A673 (cell line): ENCODE data around the gene C3orf49. TPM values are rescaled to one million over a fixed set of nuclear protein-coding genes. Genes with fewer than 3 reads are reported as not detected.
A peak's percentile ranks its signal among the peaks of the same experiment; 100 is the strongest.

Experiments
- BruUV-seq: library from RNA; stranded (reverse); fragments of 400-500 nt; replicated peaks from 2 replicates; lab custom pipeline; 2021; lab: Mats Ljungman, UMichigan
- CTCF ChIA-PET: fragments of 300-600 bp; sonication (Branson Sonifier 250); formaldehyde crosslinking; loops from one replicate; lab custom pipeline; 2022; ENCODE audit warnings: antibody characterized with exemption; lab: Charles Lee
- POLR2A ChIA-PET: fragments of 300-600 bp; sonication (Branson Sonifier 250); formaldehyde crosslinking; loops from one replicate; lab custom pipeline; 2022; ENCODE audit warnings: antibody characterized with exemption; ENCODE audit not compliant: low non-redundant PET; lab: Charles Lee
- DNase-seq: peaks from one replicate; pipeline ENCODE4 v3.0.0-alpha.2; 2015; ENCODE audit warnings: low spot score
- H3K27ac ChIP-seq: fragments of 200-600 bp; sonication (generic); 2 replicates; pipeline ENCODE4 v1.5.1; 2016; ENCODE audit warnings: mixed run types, low read depth, mild to moderate bottlenecking, mixed read lengths, antibody characterized with exemption, low read length; ENCODE audit not compliant: poor library complexity, severe bottlenecking
- H3K27me3 ChIP-seq: fragments of 200-600 bp; sonication (generic); replicated peaks from 2 replicates; pipeline ENCODE4 v1.6.1; 2017; ENCODE audit warnings: mixed run types, low read depth, mild to moderate bottlenecking, mixed read lengths, antibody characterized with exemption, low read length; ENCODE audit not compliant: insufficient read depth, poor library complexity
- H3K36me3 ChIP-seq: fragments of 200-600 bp; sonication (generic); 2 replicates; pipeline ENCODE4 v1.6.1; 2016; ENCODE audit warnings: mixed run types, mild to moderate bottlenecking, mixed read lengths, antibody characterized with exemption, low read length; ENCODE audit not compliant: insufficient read depth, poor library complexity, severe bottlenecking
- H3K4me1 ChIP-seq: fragments of 200-600 bp; sonication (generic); 2 replicates; pipeline ENCODE4 v1.6.1; 2017; ENCODE audit warnings: mixed run types, mild to moderate bottlenecking, mixed read lengths, antibody characterized with exemption, low read length; ENCODE audit not compliant: insufficient read depth, poor library complexity, severe bottlenecking
- H3K4me3 ChIP-seq: fragments of 200-600 bp; sonication (generic); 2 replicates; pipeline ENCODE4 v1.5.1; 2016; ENCODE audit warnings: low read depth, mixed run types, mild to moderate bottlenecking, mixed read lengths, low read length; ENCODE audit not compliant: poor library complexity, severe bottlenecking
- H3K9me3 ChIP-seq: fragments of 200-600 bp; sonication (generic); 2 replicates; pipeline ENCODE4 v1.6.1; 2016; ENCODE audit warnings: mixed run types, low read depth, mild to moderate bottlenecking, mixed read lengths, antibody characterized with exemption, low read length; ENCODE audit not compliant: poor library complexity, severe bottlenecking
- CTCF ChIP-seq: fragments of 300-800, 200-600 bp; sonication (generic); conservative IDR thresholded peaks from 2 replicates; pipeline ENCODE4 v1.5.1; 2017; ENCODE audit warnings: low read depth, mild to moderate bottlenecking, antibody characterized with exemption, low read length, moderate library complexity, mixed read lengths
- EZH2 ChIP-seq: fragments of 200-600 bp; sonication (generic); IDR thresholded peaks from 2 replicates; pipeline ENCODE4 v1.6.1; 2017; ENCODE audit warnings: borderline replicate concordance, low read depth, mild to moderate bottlenecking, mixed read lengths, antibody characterized with exemption, low read length; ENCODE audit not compliant: poor library complexity, severe bottlenecking
- intact Hi-C: fragments of 100-400 bp; cut with micrococcal nuclease; formaldehyde crosslinking; loops from one replicate; pipeline ENCODE4 v1.10.0; 2022; ENCODE audit not compliant: unreplicated experiment
- total RNA-seq: library from RNA; stranded (reverse); gene quantifications from 2 replicates; pipeline ENCODE4 v1.2.3, GENCODE V29; 2021

The C3orf49 gene
- total RNA-seq, 1 experiment from 2014 or later: not detected

GRCh38 chr3:63791974-63792373 is 27.1 kb upstream of the C3orf49 start:
- Histone ChIP-seq H3K9me3 (no peaks in the 10 kb centered on the region), H3K36me3 (no peaks in the 10 kb centered on the region), H3K27ac (no peak overlapping the region), H3K4me3 (no peak overlapping the region), H3K4me1 (no peaks in the 10 kb centered on the region), H3K27me3 (no peaks in the 10 kb centered on the region)
- peak; percentile 12 for DNase-seq
- ChIA-PET POLR2A (no interaction called here), CTCF (no interaction called here)
- TF ChIP-seq EZH2 (no peak), CTCF (peak; percentile 35; the same call in 1 of the 2 replicates)
- intact Hi-C loops: loop anchor here (2.0 kb wide), 1 partner anchor 441 kb away; no protein-coding TSS in a partner anchor
- BruUV-seq: no TSS peak

- intact Hi-C loops: no loop called here
- H3K36me3 ChIP-seq: no peaks in the 10 kb centered on the region
- H3K27me3 ChIP-seq: no peaks in the 10 kb centered on the region
- no peak for DNase-seq
- no peak for TF ChIP-seq EZH2
- no peak for TF ChIP-seq CTCF
- H3K27ac ChIP-seq: no peak overlapping the region
- H3K4me1 ChIP-seq: no peaks in the 10 kb centered on the region
- no peak overlapping the region for H3K4me3 ChIP-seq
- ChIA-PET CTCF (no interaction called here), POLR2A (no interaction called here)
- no TSS peak for BruUV-seq
- no peaks in the 10 kb centered on the region for H3K9me3 ChIP-seq
Observed at GRCh38 chr3:63795438-63795837, 23.7 kb upstream of the C3orf49 start.

GRCh38 chr3:63798544-63798943 is 20.6 kb upstream of the C3orf49 start:
- POLR2A ChIA-PET: no interaction called here
- Histone ChIP-seq H3K4me3 (no peak overlapping the region), H3K27ac (no peak overlapping the region), H3K9me3 (no peaks in the 10 kb centered on the region), H3K36me3 (no peaks in the 10 kb centered on the region), H3K27me3 (no peaks in the 10 kb centered on the region), H3K4me1 (no peaks in the 10 kb centered on the region)
- intact Hi-C loops: no loop called here
- BruUV-seq: no TSS peak
- DNase-seq: no peak
- TF ChIP-seq CTCF (no peak), EZH2 (no peak)
- CTCF ChIA-PET: no interaction called here
